ENCODE results near the gene DCAF15.

The DCAF15 gene

GRCh38 chr19:13930402-13930801 is 21.9 kb upstream of the DCAF15 start:
- no peak for DNase-seq (ENCODE audit: low read depth)

- DNase-seq (ENCODE audit: low read depth): no peak
Observed at GRCh38 chr19:13931391-13932148, 20.7 kb upstream of the DCAF15 start.

- no peak for DNase-seq (ENCODE audit: low read depth)
Observed at GRCh38 chr19:13932149-13932637, 20.1 kb upstream of the DCAF15 start.

GRCh38 chr19:13932911-13933393 is 19.4 kb upstream of the DCAF15 start:
- DNase-seq (ENCODE audit: low read depth): no peak

- DNase-seq (ENCODE audit: low read depth): no peak
Observed at GRCh38 chr19:13934785-13935109, 17.6 kb upstream of the DCAF15 start.

GRCh38 chr19:13935765-13936510 is 16.4 kb upstream of the DCAF15 start:
- DNase-seq (ENCODE audit: low read depth): no peak

GRCh38 chr19:13937479-13938300 is 14.6 kb upstream of the DCAF15 start:
- DNase-seq (ENCODE audit: low read depth): no peak

- DNase-seq (ENCODE audit: low read depth): no peak
Observed at GRCh38 chr19:13938301-13939064, 13.8 kb upstream of the DCAF15 start, which contains the start of gene PODNL1. Gene PODNL1 (minus strand): TSS chr19:13938417. CDS start chr19:13938181, 236 bp downstream.

GRCh38 chr19:13942023-13942684 is 10.2 kb upstream of the DCAF15 start:
- DNase-seq (ENCODE audit: low read depth): no peak

GRCh38 chr19:13946414-13946813 is 5.9 kb upstream of the DCAF15 start:
- DNase-seq (ENCODE audit: low read depth): no peak

- DNase-seq (ENCODE audit: low read depth): no peak
Observed at GRCh38 chr19:13951043-13951442, 1.3 kb upstream of the DCAF15 start.

- DNase-seq (ENCODE audit: low read depth): no peak
Observed at GRCh38 chr19:13951799-13952153, 533 bp upstream of the DCAF15 start.

- no peak for DNase-seq (ENCODE audit: low read depth)
Observed at GRCh38 chr19:13952931-13953531, 722 bp downstream of the DCAF15 start.

GRCh38 chr19:13954185-13954584 is 1.9 kb downstream of the DCAF15 start:
- DNase-seq (ENCODE audit: low read depth): no peak

- no peak for DNase-seq (ENCODE audit: low read depth)
Observed at GRCh38 chr19:13955662-13956364, 3.5 kb downstream of the DCAF15 start.

GRCh38 chr19:13956365-13956744 is 4.0 kb downstream of the DCAF15 start:
- DNase-seq (ENCODE audit: low read depth): no peak

GRCh38 chr19:13957051-13957450 is 4.7 kb downstream of the DCAF15 start:
- DNase-seq (ENCODE audit: low read depth): no peak

- no peak for DNase-seq (ENCODE audit: low read depth)
Observed at GRCh38 chr19:13958043-13958442, 5.7 kb downstream of the DCAF15 start.

- DNase-seq (ENCODE audit: low read depth): no peak
Observed at GRCh38 chr19:13959141-13959961, 7.0 kb downstream of the DCAF15 start.

Measured in stimulated activated CD4-positive, alpha-beta T cell treated with anti-CD3 and anti-CD28 coated beads, Interleukin-2, amount 100 ng/mL, for 4 hours (primary cell).